ENCODE results near the gene DOCK1.

DOCK1 gene

DNA sequence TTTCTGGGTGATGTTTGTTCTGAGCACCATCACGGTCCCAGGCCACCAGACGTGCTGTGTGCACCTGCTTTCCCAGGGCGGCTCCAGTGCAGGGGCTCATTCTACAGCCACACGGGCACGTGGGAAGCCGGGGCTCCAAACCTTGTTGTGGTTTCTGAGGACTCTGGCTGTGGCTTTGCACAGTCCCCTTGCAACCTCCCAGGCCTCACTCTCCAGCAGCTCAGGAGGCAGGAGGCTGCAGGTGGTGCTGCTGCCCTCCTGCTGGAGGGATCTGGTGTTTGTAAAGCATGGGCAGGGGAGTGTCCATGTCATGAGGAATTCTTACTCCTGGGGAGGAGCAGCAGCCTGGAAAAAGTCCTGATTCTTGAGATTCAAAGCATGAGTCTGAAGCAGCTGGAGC lies 236.9 kb downstream of the DOCK1 start:
- H3K4me3 ChIP-seq (ENCODE audit: low read depth in 1 of 2, low read length in 1 of 2) = no peak overlapping the region
- H3K4me1 ChIP-seq (ENCODE audit: control insufficient read depth in 1 of 2, insufficient read depth in 1 of 2, low read depth in 1 of 2, low read length in 1 of 2) = no peaks in the 10 kb centered on the region
- H3K9me3 ChIP-seq = no peaks in the 10 kb centered on the region
- no peak overlapping the region for H3K27ac ChIP-seq
- H3K36me3 ChIP-seq = no peaks in the 10 kb centered on the region
- TF ChIP-seq CTCF (IDR thresholded peaks at IDR 0.05) = no peak
- no peaks in the 10 kb centered on the region for H3K27me3 ChIP-seq

DNA sequence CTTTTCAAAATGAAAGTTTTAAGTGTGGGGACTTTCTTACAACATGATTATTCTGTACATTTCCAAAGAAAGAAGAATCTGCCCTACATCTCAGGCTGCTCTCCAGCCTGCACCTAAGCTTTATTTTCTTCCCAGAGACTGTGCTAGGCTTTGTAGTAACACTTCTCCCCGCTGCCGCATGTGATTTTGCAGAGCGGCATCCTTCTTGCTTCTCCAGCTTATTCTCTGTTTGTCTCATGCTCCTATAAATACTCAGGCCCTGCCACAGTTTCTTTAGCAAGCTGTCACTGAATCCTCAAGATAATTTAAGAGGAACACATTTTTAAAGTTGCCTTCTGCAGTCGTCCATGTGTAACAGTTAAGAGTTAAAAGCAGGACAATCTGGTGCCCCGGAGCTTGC lies 237.6 kb downstream of the DOCK1 start:
- no peaks in the 10 kb centered on the region for H3K36me3 ChIP-seq
- H3K9me3 ChIP-seq = no peaks in the 10 kb centered on the region
- no peak overlapping the region for H3K27ac ChIP-seq
- H3K27me3 ChIP-seq = no peaks in the 10 kb centered on the region
- H3K4me3 ChIP-seq (ENCODE audit: low read depth in 1 of 2, low read length in 1 of 2) = no peak overlapping the region
- no peaks in the 10 kb centered on the region for H3K4me1 ChIP-seq (ENCODE audit: control insufficient read depth in 1 of 2, insufficient read depth in 1 of 2, low read depth in 1 of 2, low read length in 1 of 2)
- TF ChIP-seq CTCF (IDR thresholded peaks at IDR 0.05) = no peak

GRCh38 chr10:127145173-127145572 lies 239.9 kb downstream of the DOCK1 start:
- Histone ChIP-seq H3K27ac (no peak overlapping the region), H3K9me3 (no peaks in the 10 kb centered on the region), H3K36me3 (no peaks in the 10 kb centered on the region), H3K4me3 (ENCODE audit: low read depth in 1 of 2, low read length in 1 of 2) (no peak overlapping the region), H3K27me3 (peaks cover 13% of the 10 kb centered on the region), H3K4me1 (ENCODE audit: control insufficient read depth in 1 of 2, insufficient read depth in 1 of 2, low read depth in 1 of 2, low read length in 1 of 2) (no peaks in the 10 kb centered on the region)
- TF ChIP-seq CTCF (IDR thresholded peaks at IDR 0.05) = no peak

DNA sequence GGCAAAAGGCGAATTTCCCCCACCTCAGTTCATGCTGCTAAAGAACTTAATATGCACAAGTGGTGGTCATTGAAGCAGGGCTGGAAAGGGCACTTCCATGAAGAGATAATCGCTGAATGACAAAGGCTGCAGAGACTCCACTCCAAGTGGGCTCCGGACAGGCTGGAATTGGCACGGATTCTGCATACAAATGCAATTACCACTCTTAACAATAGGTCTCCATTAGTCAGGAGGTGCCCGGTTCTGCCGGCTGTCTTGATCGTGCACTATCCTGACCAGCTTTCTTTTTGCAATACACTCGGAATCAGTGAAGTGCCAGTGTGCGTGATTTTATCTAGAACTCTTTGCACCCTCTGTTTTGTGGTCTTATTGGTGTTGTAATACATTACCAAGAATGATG lies 241.4 kb downstream of the DOCK1 start:
- no peaks in the 10 kb centered on the region for H3K36me3 ChIP-seq
- H3K27me3 ChIP-seq = peaks cover 13% of the 10 kb centered on the region
- H3K4me3 ChIP-seq (ENCODE audit: low read depth in 1 of 2, low read length in 1 of 2) = no peak overlapping the region
- no peaks in the 10 kb centered on the region for H3K9me3 ChIP-seq
- no peak for TF ChIP-seq CTCF (IDR thresholded peaks at IDR 0.05)
- H3K4me1 ChIP-seq (ENCODE audit: control insufficient read depth in 1 of 2, insufficient read depth in 1 of 2, low read depth in 1 of 2, low read length in 1 of 2) = no peaks in the 10 kb centered on the region
- H3K27ac ChIP-seq = no peak overlapping the region

GRCh38 chr10:127148066-127148932 lies 243.1 kb downstream of the DOCK1 start:
- Histone ChIP-seq H3K4me1 (ENCODE audit: control insufficient read depth in 1 of 2, insufficient read depth in 1 of 2, low read depth in 1 of 2, low read length in 1 of 2) (no peaks in the 10 kb centered on the region), H3K27ac (no peak overlapping the region)

More at GRCh38 chr10:127148066-127148932, 243.1 kb downstream of the DOCK1 start:
- Histone ChIP-seq H3K27me3 (peaks cover 13% of the 10 kb centered on the region), H3K4me3 (ENCODE audit: low read depth in 1 of 2, low read length in 1 of 2) (no peak overlapping the region), H3K36me3 (no peaks in the 10 kb centered on the region), H3K9me3 (no peaks in the 10 kb centered on the region)
- no peak for TF ChIP-seq CTCF (IDR thresholded peaks at IDR 0.05)
